ENCODE measurements around the gene ZNF185. TPM values are rescaled to one million over a fixed set of nuclear protein-coding genes. Genes with fewer than 3 reads are reported as not detected.

Gene ZNF185
- total RNA-seq, 1 experiment from 2014 or later: 5.9 TPM

GRCh38 chrX:152932144-152932543 is 34.3 kb downstream of the ZNF185 start:
- ChIA-PET POLR2A (no interaction called here), CTCF (no interaction called here)
- Mint-ChIP-seq H3K4me3 (ENCODE audit: unreplicated experiment) (no peak overlapping the region), H3K36me3 (ENCODE audit: insufficient read depth, unreplicated experiment) (no peaks in the 10 kb centered on the region), H3K4me1 (ENCODE audit: low read depth, unreplicated experiment) (no peaks in the 10 kb centered on the region), H3K27ac (ENCODE audit: unreplicated experiment) (no peak overlapping the region), H3K9me3 (ENCODE audit: unreplicated experiment) (no peaks in the 10 kb centered on the region), H3K27me3 (ENCODE audit: insufficient read depth, unreplicated experiment) (peaks cover 3% of the 10 kb centered on the region)
- intact Hi-C loops (cut with micrococcal nuclease; ENCODE audit: unreplicated experiment): no loop called here
- Histone ChIP-seq H3K4me1 (no peaks in the 10 kb centered on the region), H3K4me3 (ENCODE audit: low read depth, low read length) (no peak overlapping the region), H3K9me3 (no peaks in the 10 kb centered on the region), H3K27me3 (replicated peaks; ENCODE audit: control insufficient read depth, insufficient read depth, low read length) (no peaks in the 10 kb centered on the region), H3K36me3 (ENCODE audit: control insufficient read depth, insufficient read depth, low read length) (no peaks in the 10 kb centered on the region)
- BruUV-seq (replicated peaks): no TSS peak
- TF ChIP-seq CTCF (IDR thresholded peaks at IDR 0.05; ENCODE audit: insufficient read depth in 1 of 2, low read depth in 1 of 2, low read length in 1 of 2, severe bottlenecking in 1 of 2, unreplicated experiment in 1 of 2): no peak
- DNase-seq: no peak

GRCh38 chrX:152932598-152933175 is 34.8 kb downstream of the ZNF185 start:
- H3K27ac Mint-ChIP-seq (ENCODE audit: unreplicated experiment): no peak overlapping the region
- no peaks in the 10 kb centered on the region for H3K36me3 ChIP-seq (ENCODE audit: control insufficient read depth, insufficient read depth, low read length)
- DNase-seq: no peak

GRCh38 chrX:152936306-152936705 is 38.4 kb downstream of the ZNF185 start:
- BruUV-seq (replicated peaks): no TSS peak

More at GRCh38 chrX:152932598-152933175, 34.8 kb downstream of the ZNF185 start:
- Mint-ChIP-seq H3K36me3 (ENCODE audit: insufficient read depth, unreplicated experiment) (no peaks in the 10 kb centered on the region), H3K27me3 (ENCODE audit: insufficient read depth, unreplicated experiment) (peaks cover 3% of the 10 kb centered on the region), H3K9me3 (ENCODE audit: unreplicated experiment) (no peaks in the 10 kb centered on the region), H3K4me3 (ENCODE audit: unreplicated experiment) (no peak overlapping the region), H3K4me1 (ENCODE audit: low read depth, unreplicated experiment) (no peaks in the 10 kb centered on the region)
- ChIA-PET CTCF (no interaction called here), POLR2A (no interaction called here)
- TF ChIP-seq CTCF (IDR thresholded peaks at IDR 0.05; ENCODE audit: insufficient read depth in 1 of 2, low read depth in 1 of 2, low read length in 1 of 2, severe bottlenecking in 1 of 2, unreplicated experiment in 1 of 2): no peak
- H3K27me3 ChIP-seq (replicated peaks; ENCODE audit: control insufficient read depth, insufficient read depth, low read length): no peaks in the 10 kb centered on the region
- no peaks in the 10 kb centered on the region for H3K9me3 ChIP-seq
- no peaks in the 10 kb centered on the region for H3K4me1 ChIP-seq
- no peak overlapping the region for H3K4me3 ChIP-seq (ENCODE audit: low read depth, low read length)
- BruUV-seq (replicated peaks): no TSS peak
- intact Hi-C loops (cut with micrococcal nuclease; ENCODE audit: unreplicated experiment): no loop called here

More at GRCh38 chrX:152936306-152936705, 38.4 kb downstream of the ZNF185 start:
- no peaks in the 10 kb centered on the region for H3K36me3 ChIP-seq (ENCODE audit: control insufficient read depth, insufficient read depth, low read length)
- no peaks in the 10 kb centered on the region for H3K27me3 Mint-ChIP-seq (ENCODE audit: insufficient read depth, unreplicated experiment)
- no peak for TF ChIP-seq CTCF (IDR thresholded peaks at IDR 0.05; ENCODE audit: insufficient read depth in 1 of 2, low read depth in 1 of 2, low read length in 1 of 2, severe bottlenecking in 1 of 2, unreplicated experiment in 1 of 2)
- H3K27ac Mint-ChIP-seq (ENCODE audit: unreplicated experiment): no peak overlapping the region
- intact Hi-C loops (cut with micrococcal nuclease; ENCODE audit: unreplicated experiment): no loop called here
- H3K27me3 ChIP-seq (replicated peaks; ENCODE audit: control insufficient read depth, insufficient read depth, low read length): no peaks in the 10 kb centered on the region
- no peak overlapping the region for H3K4me3 ChIP-seq (ENCODE audit: low read depth, low read length)
- ChIA-PET POLR2A (no interaction called here), CTCF (no interaction called here)
- no peaks in the 10 kb centered on the region for H3K9me3 ChIP-seq
- H3K36me3 Mint-ChIP-seq (ENCODE audit: insufficient read depth, unreplicated experiment): no peaks in the 10 kb centered on the region
- no peaks in the 10 kb centered on the region for H3K9me3 Mint-ChIP-seq (ENCODE audit: unreplicated experiment)
- H3K4me1 ChIP-seq: no peaks in the 10 kb centered on the region
- DNase-seq: no peak
- no peak overlapping the region for H3K4me3 Mint-ChIP-seq (ENCODE audit: unreplicated experiment)
- no peaks in the 10 kb centered on the region for H3K4me1 Mint-ChIP-seq (ENCODE audit: low read depth, unreplicated experiment)

Measured in Caco-2 (cell line).